NCI-H460 (cell line): ENCODE data around the gene IFFO2. TPM values are rescaled to one million over a fixed set of nuclear protein-coding genes. Genes with fewer than 3 reads are reported as not detected.

ENCODE experiments used
- DNase-seq: peaks from one replicate; pipeline ENCODE4 v3.0.0-alpha.2; 2016; ENCODE audit warnings: low read depth; ENCODE audit errors: extremely low read depth
- total RNA-seq: library from RNA; depleted of rRNA; stranded (reverse); fragments of >200 nt; shearing (Covaris generic); gene quantifications from 2 replicates; pipeline ENCODE4 v1.2.3, GENCODE V29; 2014

IFFO2 gene
- total RNA-seq, 1 experiment from 2014 or later, result 14.1 TPM

GRCh38 chr1:18938707-18939070, 17.8 kb downstream of the IFFO2 start:
- DNase-seq, result no peak

DNA sequence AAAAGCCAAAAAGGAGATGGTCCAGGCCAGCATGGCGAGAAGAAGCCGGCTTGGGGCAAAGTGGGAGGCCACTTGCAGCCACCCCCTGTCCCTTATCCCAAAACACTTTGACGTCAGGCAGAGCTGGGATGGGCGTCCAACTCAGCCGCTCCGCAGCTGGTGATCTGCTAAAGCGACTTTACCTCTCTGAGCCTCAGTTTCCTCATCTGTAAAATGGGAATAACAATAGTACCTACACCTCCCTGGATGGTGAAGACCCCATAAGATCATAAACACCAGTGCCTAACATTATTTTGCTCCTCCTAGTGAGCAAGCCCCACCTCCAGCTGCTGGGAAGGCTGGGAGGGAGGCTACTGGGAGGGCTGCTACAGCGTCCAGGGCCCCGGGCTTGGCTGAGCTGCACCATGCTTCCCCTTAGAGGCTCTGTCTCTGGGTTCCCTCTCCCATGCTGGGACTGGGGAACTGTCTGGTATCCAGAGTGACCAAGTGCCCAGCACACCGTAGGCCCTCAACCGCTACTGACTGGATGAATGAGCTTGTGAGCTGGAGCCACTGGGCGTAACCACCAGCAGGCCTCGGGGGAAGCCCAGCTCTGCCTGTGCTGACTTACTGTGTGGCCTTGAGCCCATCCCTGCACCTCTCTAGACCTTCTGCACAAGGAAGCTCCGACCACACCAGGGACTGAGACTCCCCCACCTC, 18.3 kb downstream of the IFFO2 start:
- DNase-seq, result no peak

DNA sequence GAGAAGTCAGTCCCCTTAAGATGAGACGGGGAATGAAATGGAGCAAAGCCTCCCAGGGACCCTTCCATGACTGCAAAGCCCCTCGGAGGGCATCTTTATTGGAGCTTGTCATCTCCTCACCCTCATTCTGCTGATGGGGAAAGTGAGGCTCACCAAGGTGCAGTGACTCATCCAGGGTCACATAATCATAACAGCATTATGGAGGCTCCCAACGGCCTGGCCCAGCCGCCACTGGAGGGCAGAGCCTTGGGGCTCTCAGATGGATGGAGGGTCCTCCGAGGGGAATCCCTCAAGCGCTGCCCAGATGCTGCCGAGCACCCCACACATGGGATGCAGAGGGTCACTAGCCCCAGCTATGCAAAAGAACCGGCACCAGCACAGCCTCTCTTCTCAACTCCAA, 18.9 kb downstream of the IFFO2 start:
- DNase-seq, result no peak

DNA sequence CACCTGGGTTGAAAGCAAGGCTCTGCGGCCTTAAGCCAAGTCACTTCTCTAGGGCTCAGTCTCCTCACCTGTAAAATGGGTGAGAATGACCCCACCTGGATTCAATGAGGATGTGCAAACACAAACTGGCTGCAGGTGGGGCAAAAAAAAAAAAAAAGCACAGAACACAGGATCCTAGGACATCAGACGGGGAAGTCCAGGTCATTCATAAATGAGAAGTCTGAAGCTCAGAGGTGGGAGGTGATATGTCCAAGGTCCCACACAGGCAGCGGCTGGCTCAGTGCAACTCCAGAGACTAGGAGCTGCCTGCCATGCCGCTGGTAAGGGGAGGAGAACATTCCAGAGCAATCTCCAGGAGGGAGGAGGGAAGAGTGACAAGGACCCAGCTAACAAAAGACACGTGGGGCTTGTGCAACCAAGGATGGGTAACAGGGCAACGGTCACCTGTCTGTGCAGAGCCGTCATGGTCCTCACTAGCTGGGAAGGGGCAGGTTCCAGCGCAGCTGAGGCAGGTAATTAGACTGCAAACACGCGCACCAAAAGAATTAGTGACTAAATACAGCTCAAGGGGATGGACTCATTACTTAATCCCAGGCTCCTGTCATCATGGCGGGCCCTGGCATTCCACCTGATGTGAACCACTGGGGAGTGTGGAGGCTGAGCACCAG, 19.5 kb downstream of the IFFO2 start:
- DNase-seq, result no peak

DNA sequence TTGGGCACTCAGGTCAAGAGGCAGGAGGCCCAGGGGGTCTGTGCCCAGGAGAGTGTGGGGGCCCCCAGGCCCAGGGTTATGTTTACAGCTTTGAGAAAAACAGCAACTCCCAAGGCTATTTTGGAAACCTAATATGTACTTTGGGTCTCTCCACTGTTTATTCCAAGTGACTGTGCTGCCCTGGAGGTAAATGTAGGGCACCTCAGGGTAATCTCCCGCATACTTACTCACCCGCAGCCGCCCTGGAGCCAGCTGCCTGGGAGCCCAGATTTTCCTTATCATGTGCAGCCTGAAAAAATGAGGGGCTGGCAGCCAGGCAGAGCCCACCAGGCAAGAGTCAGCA, 20.0 kb downstream of the IFFO2 start:
- DNase-seq, result no peak

DNA sequence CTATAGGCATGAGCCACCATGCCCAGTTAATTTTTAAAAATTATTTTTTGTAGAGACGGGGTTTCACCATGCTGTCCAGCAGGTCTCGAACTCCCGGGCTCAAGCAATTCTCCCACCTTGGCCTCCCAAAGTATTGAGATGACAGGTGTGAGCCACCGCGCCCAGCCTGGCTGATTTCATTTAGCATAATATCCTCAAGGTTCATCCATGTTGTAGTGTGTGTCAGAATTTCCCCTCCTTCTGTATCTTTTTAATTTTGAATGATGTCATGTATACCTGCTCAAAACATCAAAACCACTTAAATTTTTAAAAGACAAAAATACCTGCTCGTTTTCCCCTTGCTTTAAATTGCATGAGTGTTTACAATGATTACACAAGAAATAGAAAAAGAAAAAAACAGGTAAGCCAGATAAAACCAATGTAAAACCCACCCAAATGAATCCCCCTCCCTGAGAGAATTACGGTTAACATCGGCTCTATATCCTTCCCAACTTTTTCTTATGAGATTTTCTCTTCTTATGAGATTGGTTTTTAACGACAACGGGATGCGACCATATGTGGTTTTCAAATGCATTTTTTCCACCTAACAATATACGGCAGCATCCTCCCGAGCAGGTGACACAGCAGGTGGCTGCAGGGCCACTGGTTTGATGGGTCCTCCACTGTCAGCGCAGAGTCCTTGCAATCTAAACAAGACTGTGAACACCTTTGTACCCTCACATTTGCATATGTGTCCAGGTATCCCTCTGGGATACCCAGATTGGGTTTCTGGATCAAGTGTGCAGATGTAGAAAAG, 22.1 kb downstream of the IFFO2 start:
- no peak for DNase-seq

- no peak for DNase-seq
Observed at GRCh38 chr1:18932879-18933278, 23.6 kb downstream of the IFFO2 start.

DNA sequence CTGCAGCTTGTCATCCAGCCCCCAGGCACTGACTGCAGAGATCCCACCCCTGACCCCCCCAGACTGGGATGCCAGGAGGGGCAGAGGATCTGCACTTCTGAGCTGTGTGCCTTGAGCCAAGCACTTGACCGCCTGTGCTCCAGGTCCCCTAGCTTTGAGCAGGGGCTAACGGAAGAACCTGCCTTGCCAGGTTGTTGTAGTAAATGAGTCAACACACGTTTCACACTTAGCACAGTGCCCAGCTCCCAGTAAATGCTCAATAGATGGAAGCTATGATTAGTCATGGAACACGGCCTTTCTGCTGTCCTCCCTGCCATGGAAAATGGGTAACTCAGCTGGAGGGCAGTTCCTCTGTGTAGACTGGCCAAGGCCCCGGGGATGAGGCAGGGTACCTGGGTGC, 24.1 kb downstream of the IFFO2 start:
- no peak for DNase-seq

- DNase-seq, result no peak
Observed at GRCh38 chr1:18931730-18932129, 24.7 kb downstream of the IFFO2 start.

DNA sequence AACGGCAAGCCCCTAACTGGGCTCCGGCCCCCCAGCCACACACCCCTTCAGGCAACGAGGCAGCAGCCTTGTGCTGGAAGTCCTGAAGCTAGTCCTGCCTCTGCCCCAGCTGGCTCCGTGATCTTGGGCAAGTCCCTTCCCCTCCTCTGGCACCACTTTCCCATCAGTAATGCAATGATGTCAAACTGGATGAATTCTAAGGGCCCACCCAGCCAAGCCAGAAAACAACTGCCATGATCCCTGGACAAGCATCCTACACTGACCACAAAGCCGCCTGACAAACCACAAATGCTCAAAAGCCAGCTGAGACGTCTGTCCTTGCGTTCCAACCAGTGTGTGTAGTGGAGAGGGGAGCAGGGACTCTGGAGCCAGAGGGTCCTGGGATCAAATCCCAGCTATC, 26.8 kb downstream of the IFFO2 start:
- DNase-seq, result no peak

- no peak for DNase-seq
Observed at GRCh38 chr1:18928985-18929384, 27.5 kb downstream of the IFFO2 start.

DNA sequence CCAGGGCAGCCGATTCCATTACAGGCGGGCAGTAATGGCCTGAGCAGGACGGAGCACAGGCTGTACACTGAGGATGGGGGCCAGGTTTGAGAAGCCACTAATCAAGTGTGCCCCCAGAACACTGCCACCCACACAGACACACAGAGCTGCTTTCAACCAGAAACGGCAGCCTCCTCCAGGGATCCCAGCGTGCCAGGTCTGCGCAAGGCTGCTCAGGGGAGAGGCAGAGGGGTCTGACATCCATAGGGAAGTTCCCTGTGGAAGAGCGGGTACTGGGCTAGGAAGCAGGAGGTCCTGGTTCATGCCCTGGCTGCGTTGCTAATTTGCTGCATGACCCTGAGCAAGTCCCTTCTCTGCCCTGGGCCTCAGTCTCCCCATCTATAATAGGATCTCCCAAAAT, 28.1 kb downstream of the IFFO2 start:
- DNase-seq, result no peak

- no peak for DNase-seq
Observed at GRCh38 chr1:18927654-18928272, 28.7 kb downstream of the IFFO2 start.

DNA sequence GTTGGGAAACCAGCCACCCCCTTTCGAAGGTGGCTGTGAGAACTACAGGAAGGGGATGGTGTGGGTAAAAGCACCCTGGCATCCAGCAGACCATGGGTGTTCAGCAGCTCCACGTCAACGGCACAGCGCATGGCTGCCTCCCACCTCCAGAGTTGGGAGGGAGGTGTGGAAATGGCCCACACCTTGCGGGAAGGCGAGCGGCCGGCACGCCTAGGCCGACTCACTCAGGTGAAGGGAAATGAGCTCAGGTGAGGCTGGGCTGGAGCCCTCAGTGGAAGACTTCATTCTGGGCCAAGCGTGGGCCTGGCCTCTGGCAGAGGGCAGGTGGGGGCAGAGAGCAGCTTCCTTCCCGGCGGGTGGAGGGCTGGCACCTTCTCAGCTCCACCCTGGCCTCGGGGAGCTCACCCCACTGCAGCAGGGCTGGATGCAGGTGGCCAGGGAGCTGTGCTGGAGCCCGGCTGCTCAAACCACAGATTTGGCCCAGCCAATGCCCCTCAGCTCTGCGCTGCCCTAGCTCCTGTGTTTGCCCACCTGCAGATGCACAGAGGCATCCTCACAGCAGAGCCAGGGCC, 29.3 kb downstream of the IFFO2 start:
- no peak for DNase-seq

DNA sequence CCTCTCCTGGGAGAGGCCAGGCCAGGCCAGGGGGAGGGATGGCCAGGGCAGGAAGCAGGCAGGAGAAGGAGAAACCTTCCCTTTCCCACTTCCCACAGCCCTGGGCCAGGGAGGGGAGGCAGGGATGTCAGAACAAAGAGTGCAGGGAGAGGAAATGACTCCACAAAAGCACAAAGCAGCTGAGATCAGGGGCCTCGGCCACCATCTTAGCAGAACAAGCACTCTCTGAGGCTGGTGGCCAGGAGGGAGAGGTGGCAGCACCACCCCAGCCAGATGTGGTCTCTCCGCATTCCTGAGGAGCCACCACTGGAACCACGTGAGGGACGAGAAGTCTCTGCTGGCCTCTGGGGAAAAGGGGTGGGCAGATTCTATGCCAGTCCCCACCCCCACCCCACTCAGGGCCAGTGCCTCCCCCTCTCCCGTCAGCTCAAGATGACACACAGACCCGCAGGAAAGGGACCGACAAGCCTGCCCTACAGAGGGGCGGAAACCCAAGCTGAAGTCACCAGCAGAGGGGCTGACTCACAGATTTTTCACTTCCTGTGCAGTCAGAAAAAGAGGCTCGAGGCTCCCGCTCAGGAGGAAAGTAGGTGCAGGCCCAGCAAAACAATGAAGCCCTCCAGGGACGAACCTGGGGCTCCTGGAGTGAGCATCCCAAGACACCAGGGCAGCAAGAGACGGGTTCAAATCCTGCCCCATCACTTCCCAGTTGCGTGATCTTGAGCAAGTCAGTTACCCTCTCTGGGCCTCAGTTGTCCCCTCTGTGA, 30.0 kb downstream of the IFFO2 start:
- peak; percentile 61 for DNase-seq

GRCh38 chr1:18925279-18925678, 31.2 kb downstream of the IFFO2 start:
- no peak for DNase-seq

DNA sequence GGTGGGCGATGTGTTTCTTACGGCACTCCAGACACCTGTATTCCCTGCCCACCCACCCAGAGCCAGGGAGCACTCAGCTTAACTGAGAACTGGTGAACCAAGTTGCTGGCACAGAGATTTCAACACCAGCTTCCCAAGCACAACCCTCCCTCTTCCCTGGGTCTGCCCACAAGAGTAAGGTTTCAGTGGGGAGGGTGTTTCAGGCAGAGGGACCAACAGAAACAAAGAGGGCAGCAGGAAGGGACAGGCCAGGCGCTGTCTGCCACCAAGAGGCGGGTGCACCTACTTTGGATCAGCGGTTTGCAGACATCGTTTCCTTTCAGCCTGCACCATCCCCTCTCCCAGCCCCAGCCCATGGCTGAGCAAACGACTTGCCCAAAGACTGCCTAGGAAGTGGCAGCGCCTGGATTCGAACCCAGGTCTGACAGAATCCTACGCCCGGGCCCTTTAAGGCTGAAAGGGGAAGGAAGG, 32.2 kb downstream of the IFFO2 start:
- DNase-seq, result no peak

GRCh38 chr1:18923756-18924211, 32.7 kb downstream of the IFFO2 start:
- no peak for DNase-seq

- DNase-seq, result no peak
Observed at GRCh38 chr1:18922848-18923755, 33.4 kb downstream of the IFFO2 start.
